HG02852 (cell line): ENCODE results near the gene SOWAHB.
"Not testable (repeated sequence)": the region's sequence is repeated elsewhere in the genome, so short reads cannot be mapped to it uniquely, and the experiment has no call there.

Source experiments
- ATAC-seq: cut with Tn5 transposase; IDR thresholded peaks from one replicate; pipeline ENCODE4 v1.9.1; 2021; ENCODE audit warnings: mild to moderate bottlenecking, moderate library complexity; ENCODE audit not compliant: unreplicated experiment

The SOWAHB gene

GRCh38 chr4:76895619-76896018 lies 2.3 kb downstream of the SOWAHB start:
- no peak for ATAC-seq

GRCh38 chr4:76894537-76895255 lies 3.2 kb downstream of the SOWAHB start:
- ATAC-seq: peak; percentile 39

GRCh38 chr4:76892601-76893000 lies 5.3 kb downstream of the SOWAHB start:
- ATAC-seq: no peak

GRCh38 chr4:76892001-76892400 lies 5.9 kb downstream of the SOWAHB start:
- ATAC-seq: no peak

GRCh38 chr4:76886848-76887441 lies 11.0 kb downstream of the SOWAHB start:
- ATAC-seq: no peak

GRCh38 chr4:76886214-76886613 lies 11.7 kb downstream of the SOWAHB start:
- ATAC-seq: no peak

GRCh38 chr4:76883147-76883546 lies 14.8 kb downstream of the SOWAHB start:
- ATAC-seq: no peak

GRCh38 chr4:76882630-76883029 lies 15.3 kb downstream of the SOWAHB start:
- ATAC-seq: no peak

- no peak for ATAC-seq
Observed at GRCh38 chr4:76881375-76881774, 16.6 kb downstream of the SOWAHB start.

- no peak for ATAC-seq
Observed at GRCh38 chr4:76879731-76880364, 18.1 kb downstream of the SOWAHB start.

- not testable (repeated sequence) for ATAC-seq
Observed at GRCh38 chr4:76878641-76879165, 19.2 kb downstream of the SOWAHB start.

GRCh38 chr4:76874176-76874575 lies 23.8 kb downstream of the SOWAHB start:
- ATAC-seq: no peak

- ATAC-seq: no peak
Observed at GRCh38 chr4:76873495-76873894, 24.4 kb downstream of the SOWAHB start.

- ATAC-seq: no peak
Observed at GRCh38 chr4:76872556-76872955, 25.4 kb downstream of the SOWAHB start.

GRCh38 chr4:76868780-76869179 lies 29.2 kb downstream of the SOWAHB start:
- ATAC-seq: not testable (repeated sequence)

- no peak for ATAC-seq
Observed at GRCh38 chr4:76867880-76868655, 29.9 kb downstream of the SOWAHB start.

- ATAC-seq: no peak
Observed at GRCh38 chr4:76867377-76867776, 30.6 kb downstream of the SOWAHB start.

GRCh38 chr4:76866641-76867040 lies 31.3 kb downstream of the SOWAHB start:
- ATAC-seq: no peak

GRCh38 chr4:76858319-76858718 lies 39.6 kb downstream of the SOWAHB start:
- no peak for ATAC-seq

- ATAC-seq: no peak
Observed at GRCh38 chr4:76857074-76857409, 40.9 kb downstream of the SOWAHB start.
